ENCODE data around the gene CEP128. TPM values are rescaled to one million over a fixed set of nuclear protein-coding genes. Genes with fewer than 3 reads are reported as not detected.

CEP128 gene
- total RNA-seq, 4 donors from 2014 or later: 13.9 to 18.1 (median 16.0) TPM

DNA sequence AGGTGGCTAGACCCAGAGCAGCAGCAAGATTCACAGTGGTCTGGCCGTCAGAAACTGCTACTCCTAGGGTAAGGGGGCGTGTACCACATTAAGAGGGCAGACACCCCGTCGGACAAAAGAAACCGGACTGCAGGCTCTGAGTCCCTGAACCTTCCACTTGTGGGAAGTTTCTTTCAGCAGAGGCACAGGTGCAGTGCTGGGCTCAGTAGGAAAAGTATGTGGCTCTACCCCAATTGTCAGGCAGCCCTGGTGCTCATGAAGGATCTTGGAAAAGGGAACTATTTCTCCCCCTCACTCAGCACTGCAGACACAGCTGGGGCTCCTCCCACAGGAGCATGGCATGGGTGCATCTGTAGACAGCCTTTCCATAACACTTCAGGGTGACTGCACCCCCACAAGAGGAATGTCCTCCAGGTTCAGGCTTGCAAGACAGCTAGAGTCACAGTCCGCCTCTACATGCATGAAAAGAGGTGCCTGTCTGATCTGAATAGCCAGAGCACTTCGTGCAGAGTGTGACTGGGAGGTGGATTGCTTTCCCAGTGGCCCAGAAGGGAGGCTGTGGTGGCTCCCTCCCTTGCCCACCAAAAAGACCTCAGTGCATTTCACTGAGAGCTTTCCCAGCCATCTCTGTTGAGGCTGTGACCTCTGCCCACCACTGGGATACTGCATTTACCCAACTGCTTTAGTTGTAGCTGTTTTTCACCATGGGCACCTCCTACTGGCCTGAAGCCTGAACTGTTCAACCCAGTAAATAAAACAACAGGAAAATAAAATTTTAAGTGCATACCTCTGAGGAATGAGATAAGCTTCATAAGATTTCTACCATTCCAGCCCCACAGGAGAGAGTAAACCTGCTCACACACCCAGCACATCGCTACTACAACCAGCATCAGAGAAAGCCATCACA, 14.2 kb downstream of the CEP128 start:
- H3K4me3 ChIP-seq (replicated peaks in 1 of 3): no peak overlapping the region
- 83 to 94% methylated on average over 8 of the region's 8 CpGs for whole genome bisulfite sequencing, 2 donors

GRCh38 chr14:80926397-80927082, 15.0 kb downstream of the CEP128 start:
- TF ChIP-seq CTCF (IDR thresholded peaks at IDR 0.05) (no peak), POLR2A (IDR thresholded peaks at IDR 0.05) (no peak)

More for the DNA sequence above, 14.2 kb downstream of the CEP128 start:
- H3K27ac ChIP-seq: no peak overlapping the region
- intact Hi-C loops (cut with DNase I): no loop called here
- no peaks in the 10 kb centered on the region for H3K9me3 ChIP-seq
- no peaks in the 10 kb centered on the region for H3K27me3 ChIP-seq
- H3K36me3 ChIP-seq: no peaks in the 10 kb centered on the region
- no peaks in the 10 kb centered on the region for H3K4me1 ChIP-seq
- no peak for DNase-seq
- no peak for TF ChIP-seq CTCF (IDR thresholded peaks at IDR 0.05)
- no peak for TF ChIP-seq POLR2A (IDR thresholded peaks at IDR 0.05)

DNA sequence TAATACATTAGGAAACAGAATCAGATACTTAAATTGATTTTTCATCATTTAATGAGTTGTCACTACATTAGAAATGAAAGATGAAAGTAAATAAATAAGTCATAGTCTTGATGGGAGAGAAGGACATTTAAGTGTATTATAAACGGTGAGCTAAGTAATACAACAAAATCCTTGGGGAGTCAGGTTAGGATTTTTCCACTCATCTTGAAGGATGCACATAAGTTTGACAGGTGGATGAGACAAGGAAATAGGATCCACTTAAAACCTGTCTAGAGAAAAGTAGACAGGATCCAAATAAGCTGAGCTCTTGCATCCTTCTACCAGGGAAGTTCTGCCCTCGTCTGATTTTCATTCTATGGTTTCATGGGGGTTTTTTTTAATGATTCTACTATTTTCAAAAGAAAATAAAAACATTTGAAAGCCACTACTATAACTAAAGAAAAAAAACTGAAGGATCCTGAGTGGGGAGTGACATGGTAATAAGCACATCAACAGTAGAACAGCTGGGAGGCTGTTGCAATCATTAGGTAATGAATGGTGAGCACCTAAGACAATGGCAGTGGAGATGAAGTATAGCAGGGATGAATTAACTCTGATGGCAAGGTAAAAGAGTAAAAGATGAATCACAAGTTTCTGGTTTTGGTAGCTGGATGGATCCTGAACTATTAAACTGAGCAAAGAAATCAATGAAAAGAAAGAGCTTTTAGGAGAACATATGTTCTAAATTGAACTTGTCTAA, 17.0 kb downstream of the CEP128 start:
- H3K27ac ChIP-seq: no peak overlapping the region
- H3K4me1 ChIP-seq: no peaks in the 10 kb centered on the region
- H3K9me3 ChIP-seq: no peaks in the 10 kb centered on the region
- H3K36me3 ChIP-seq: no peaks in the 10 kb centered on the region
- intact Hi-C loops (cut with DNase I): no loop called here
- TF ChIP-seq CTCF (IDR thresholded peaks at IDR 0.05) (no peak), POLR2A (IDR thresholded peaks at IDR 0.05) (no peak)
- H3K4me3 ChIP-seq (replicated peaks in 1 of 3): no peak overlapping the region
- WGBS, 2 donors: 88 to 93% methylated on average over 2 of the region's 2 CpGs
- DNase-seq: no peak
- H3K27me3 ChIP-seq: no peaks in the 10 kb centered on the region

More at GRCh38 chr14:80926397-80927082, 15.0 kb downstream of the CEP128 start:
- DNase-seq: no peak
- H3K4me3 ChIP-seq (replicated peaks in 1 of 3): no peak overlapping the region
- no peaks in the 10 kb centered on the region for H3K36me3 ChIP-seq
- intact Hi-C loops (cut with DNase I): no loop called here
- no peak overlapping the region for H3K27ac ChIP-seq
- H3K9me3 ChIP-seq: no peaks in the 10 kb centered on the region
- WGBS, 2 donors: 89 to 93% methylated on average over 4 of the region's 4 CpGs
- no peaks in the 10 kb centered on the region for H3K4me1 ChIP-seq
- no peaks in the 10 kb centered on the region for H3K27me3 ChIP-seq

- Histone ChIP-seq H3K4me1 (no peaks in the 10 kb centered on the region), H3K4me3 (replicated peaks in 1 of 3) (no peak overlapping the region), H3K36me3 (no peaks in the 10 kb centered on the region), H3K9me3 (no peaks in the 10 kb centered on the region), H3K27me3 (no peaks in the 10 kb centered on the region), H3K27ac (no peak overlapping the region)
- DNase-seq: no peak
- intact Hi-C loops (cut with DNase I): no loop called here
- no peak for TF ChIP-seq CTCF (IDR thresholded peaks at IDR 0.05)
- no peak for TF ChIP-seq POLR2A (IDR thresholded peaks at IDR 0.05)
These were observed 18.2 kb downstream of the CEP128 start for GRCh38 chr14:80923368-80923767.

Measured in thyroid gland (tissue), 4 donors.